ENCODE measurements around the gene MGLL.

MGLL gene

DNA sequence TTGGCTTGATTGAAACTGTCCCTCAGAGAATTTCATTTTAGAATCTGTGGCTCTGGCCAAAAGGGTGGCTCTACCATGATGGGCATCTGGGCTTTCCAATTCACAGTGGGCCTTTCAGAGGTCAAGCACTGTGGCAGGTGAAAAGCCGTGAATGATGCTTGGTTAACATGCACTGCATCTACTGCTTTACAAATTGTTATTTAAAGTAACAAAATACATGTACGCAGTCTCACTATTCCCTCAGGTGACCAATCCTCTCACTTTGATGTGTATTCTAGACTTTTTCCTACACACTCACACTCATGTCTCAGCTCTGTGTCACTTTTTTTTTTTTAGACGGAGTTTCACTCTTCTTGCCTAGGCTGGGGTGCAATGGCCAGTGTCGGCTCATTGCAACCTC is 70.5 kb downstream of the MGLL start:
- TF ChIP-seq FOXP2 (optimal IDR thresholded peaks at IDR 0.05; ENCODE audit: control extremely low read depth, extremely low read length, insufficient read depth): no peak
- no peak for TF ChIP-seq EZH2 (IDR thresholded peaks at IDR 0.05)
- no peak for TF ChIP-seq POLR2AphosphoS5 (IDR thresholded peaks at IDR 0.05; ENCODE audit: borderline replicate concordance, low read depth, low read length)
- Histone ChIP-seq H3K4me3 (no peak overlapping the region), H3K36me3 (ENCODE audit: insufficient read depth, low read length) (no peaks in the 10 kb centered on the region), H3K9me3 (ENCODE audit: low read depth, low read length) (no peaks in the 10 kb centered on the region), H3K9ac (ENCODE audit: insufficient read length) (no peak overlapping the region), H3K27ac (no peak overlapping the region)
- DNase-seq (ENCODE audit: low read depth, low spot score): no peak

DNA sequence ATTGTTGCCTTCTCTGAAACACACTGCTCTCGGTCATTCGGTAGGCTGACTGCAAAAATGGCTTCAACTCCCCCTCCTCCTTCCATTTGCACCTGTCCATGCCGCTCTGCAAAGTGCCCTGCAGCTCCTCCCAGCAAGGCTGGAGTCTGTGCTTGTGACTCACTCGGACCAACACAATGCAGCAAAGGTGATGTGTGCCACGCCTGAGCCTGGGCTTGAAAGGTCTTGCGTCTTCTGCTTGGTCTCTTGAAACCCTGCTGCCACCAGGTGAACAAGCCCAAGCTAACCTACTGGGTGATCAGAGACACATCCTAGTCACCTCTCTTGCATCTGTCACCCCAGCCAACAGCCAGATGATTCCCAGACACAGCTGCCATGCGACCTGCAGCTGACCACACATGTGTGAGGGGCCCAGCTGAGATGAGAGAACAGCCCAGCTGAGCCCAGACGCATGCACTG is 71.1 kb downstream of the MGLL start:
- Histone ChIP-seq H3K9me3 (ENCODE audit: low read depth, low read length) (no peaks in the 10 kb centered on the region), H3K4me3 (no peak overlapping the region), H3K9ac (ENCODE audit: insufficient read length) (no peak overlapping the region), H3K36me3 (ENCODE audit: insufficient read depth, low read length) (no peaks in the 10 kb centered on the region), H3K27ac (no peak overlapping the region)
- DNase-seq (ENCODE audit: low read depth, low spot score): no peak
- TF ChIP-seq POLR2AphosphoS5 (IDR thresholded peaks at IDR 0.05; ENCODE audit: borderline replicate concordance, low read depth, low read length) (no peak), FOXP2 (optimal IDR thresholded peaks at IDR 0.05; ENCODE audit: control extremely low read depth, extremely low read length, insufficient read depth) (no peak), EZH2 (IDR thresholded peaks at IDR 0.05) (no peak)

DNA sequence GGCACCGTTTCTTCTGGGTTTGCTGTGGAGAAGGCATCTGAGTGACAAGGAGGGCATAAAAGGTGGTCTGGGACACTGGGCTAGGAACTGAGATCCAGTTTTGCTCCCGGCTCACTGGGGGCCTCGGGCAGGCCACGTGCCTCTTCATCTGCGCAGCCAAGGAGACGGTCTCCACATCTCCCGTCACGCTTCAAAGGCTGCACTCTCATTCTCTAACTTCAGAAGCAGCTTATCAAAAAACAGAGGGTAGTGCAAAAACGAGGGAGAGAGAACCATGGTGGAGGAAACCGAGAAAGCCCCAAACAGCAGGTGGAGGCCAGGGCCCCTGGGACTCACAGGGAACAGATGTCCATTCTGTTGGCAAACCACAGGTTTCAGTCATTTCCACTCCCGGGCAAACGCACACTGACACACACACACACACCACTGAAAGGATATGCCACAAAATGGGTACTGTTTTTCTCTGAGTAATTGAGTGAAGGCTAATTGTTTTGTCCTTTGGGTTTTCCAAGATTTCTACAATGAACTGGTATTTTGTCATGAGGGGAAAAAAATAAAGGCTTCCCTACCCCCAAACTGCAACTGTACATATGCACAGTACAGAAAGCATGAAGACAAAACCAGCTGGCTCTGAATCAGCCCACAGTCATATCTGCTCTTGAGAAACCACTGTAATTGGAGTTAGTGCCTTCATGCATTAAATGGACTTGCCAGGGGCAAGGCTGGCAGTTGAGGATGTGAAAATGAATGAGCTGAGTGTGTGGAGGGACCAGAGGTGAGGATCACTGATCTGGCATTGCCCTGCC is 71.9 kb downstream of the MGLL start:
- Histone ChIP-seq H3K4me3 (no peak overlapping the region), H3K9me3 (ENCODE audit: low read depth, low read length) (no peaks in the 10 kb centered on the region), H3K27ac (no peak overlapping the region), H3K9ac (ENCODE audit: insufficient read length) (no peak overlapping the region), H3K36me3 (ENCODE audit: insufficient read depth, low read length) (no peaks in the 10 kb centered on the region)
- no peak for DNase-seq (ENCODE audit: low read depth, low spot score)
- TF ChIP-seq POLR2AphosphoS5 (IDR thresholded peaks at IDR 0.05; ENCODE audit: borderline replicate concordance, low read depth, low read length): no peak
- TF ChIP-seq EZH2 (IDR thresholded peaks at IDR 0.05): no peak
- TF ChIP-seq FOXP2 (optimal IDR thresholded peaks at IDR 0.05; ENCODE audit: control extremely low read depth, extremely low read length, insufficient read depth): no peak

DNA sequence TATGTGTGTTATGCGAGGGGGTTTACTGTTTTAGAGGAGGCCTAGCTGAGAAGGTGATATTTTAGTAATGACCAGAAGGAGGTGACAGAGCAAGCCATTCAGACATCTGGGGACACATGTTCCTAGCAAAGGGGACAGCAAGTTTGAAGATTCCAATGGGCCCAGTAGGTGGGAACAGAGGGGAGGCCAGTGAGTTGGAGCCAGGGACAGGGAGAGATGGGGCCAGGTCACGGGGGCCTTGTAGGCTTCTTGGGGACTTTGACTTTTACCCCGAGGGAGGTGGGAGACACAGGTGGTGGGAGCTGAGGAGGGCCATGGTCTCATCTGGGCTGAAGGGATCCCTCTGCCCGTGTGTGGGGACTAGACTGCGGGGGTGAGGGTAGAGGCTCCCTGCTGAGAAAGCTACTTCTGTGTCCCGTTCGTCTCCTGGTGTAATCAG is 72.5 kb downstream of the MGLL start:
- H3K27ac ChIP-seq: no peak overlapping the region
- TF ChIP-seq POLR2AphosphoS5 (IDR thresholded peaks at IDR 0.05; ENCODE audit: borderline replicate concordance, low read depth, low read length) (no peak), EZH2 (IDR thresholded peaks at IDR 0.05) (no peak), FOXP2 (optimal IDR thresholded peaks at IDR 0.05; ENCODE audit: control extremely low read depth, extremely low read length, insufficient read depth) (no peak)
- H3K9me3 ChIP-seq (ENCODE audit: low read depth, low read length): no peaks in the 10 kb centered on the region
- H3K36me3 ChIP-seq (ENCODE audit: insufficient read depth, low read length): no peaks in the 10 kb centered on the region
- no peak overlapping the region for H3K4me3 ChIP-seq
- DNase-seq (ENCODE audit: low read depth, low spot score): no peak
- no peak overlapping the region for H3K9ac ChIP-seq (ENCODE audit: insufficient read length)

DNA sequence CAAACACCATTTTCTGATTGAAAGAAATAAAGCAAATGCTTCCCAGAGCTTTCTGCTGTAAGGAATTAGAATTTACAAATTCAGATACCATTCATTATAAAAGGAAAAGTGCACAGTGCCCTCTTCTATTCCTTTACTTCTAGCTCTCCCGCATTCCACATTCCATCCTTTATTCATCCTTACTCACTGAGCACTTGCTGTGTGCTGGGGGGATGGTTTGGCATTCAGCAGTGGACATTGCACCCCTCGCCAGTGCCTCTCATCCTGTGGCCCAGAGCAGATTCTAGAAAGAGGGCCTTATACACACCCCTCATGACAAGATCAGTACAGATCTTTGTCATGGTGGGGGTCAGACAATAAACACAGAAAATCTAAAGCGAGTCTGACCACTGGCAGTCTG is 73.0 kb downstream of the MGLL start:
- DNase-seq (ENCODE audit: low read depth, low spot score): no peak
- Histone ChIP-seq H3K4me3 (no peak overlapping the region), H3K27ac (no peak overlapping the region), H3K36me3 (ENCODE audit: insufficient read depth, low read length) (no peaks in the 10 kb centered on the region), H3K9ac (ENCODE audit: insufficient read length) (no peak overlapping the region), H3K9me3 (ENCODE audit: low read depth, low read length) (no peaks in the 10 kb centered on the region)
- no peak for TF ChIP-seq FOXP2 (optimal IDR thresholded peaks at IDR 0.05; ENCODE audit: control extremely low read depth, extremely low read length, insufficient read depth)
- TF ChIP-seq EZH2 (IDR thresholded peaks at IDR 0.05): no peak
- TF ChIP-seq POLR2AphosphoS5 (IDR thresholded peaks at IDR 0.05; ENCODE audit: borderline replicate concordance, low read depth, low read length): no peak

DNA sequence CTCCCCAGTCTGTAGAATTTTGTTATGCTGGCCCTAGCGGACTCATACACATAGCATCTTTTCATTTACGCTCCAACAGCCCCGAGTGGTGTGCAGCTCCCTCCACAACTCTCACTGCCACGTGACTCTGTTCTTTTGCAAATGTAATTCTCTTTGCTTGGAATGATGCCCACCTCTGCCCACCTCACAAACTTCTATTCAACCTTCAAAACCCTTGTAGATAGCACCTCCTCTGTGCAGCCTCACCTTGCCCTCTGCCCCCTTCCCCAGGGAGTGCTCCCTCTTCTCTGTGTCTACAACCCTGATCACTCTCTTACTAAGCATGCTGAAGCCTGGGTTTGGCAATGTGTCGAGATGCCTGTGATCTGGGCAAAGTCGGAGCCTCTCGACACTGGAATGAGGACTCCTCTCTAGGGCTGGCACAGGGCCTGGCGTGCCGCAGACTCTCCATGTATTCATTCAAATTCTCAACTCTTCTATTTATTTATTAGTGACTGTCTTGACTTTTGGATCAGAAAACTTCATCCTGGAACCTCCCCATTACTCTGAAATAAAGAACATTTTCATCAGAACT is 73.5 kb downstream of the MGLL start:
- Histone ChIP-seq H3K9ac (ENCODE audit: insufficient read length) (no peak overlapping the region), H3K27ac (no peak overlapping the region)

DNA sequence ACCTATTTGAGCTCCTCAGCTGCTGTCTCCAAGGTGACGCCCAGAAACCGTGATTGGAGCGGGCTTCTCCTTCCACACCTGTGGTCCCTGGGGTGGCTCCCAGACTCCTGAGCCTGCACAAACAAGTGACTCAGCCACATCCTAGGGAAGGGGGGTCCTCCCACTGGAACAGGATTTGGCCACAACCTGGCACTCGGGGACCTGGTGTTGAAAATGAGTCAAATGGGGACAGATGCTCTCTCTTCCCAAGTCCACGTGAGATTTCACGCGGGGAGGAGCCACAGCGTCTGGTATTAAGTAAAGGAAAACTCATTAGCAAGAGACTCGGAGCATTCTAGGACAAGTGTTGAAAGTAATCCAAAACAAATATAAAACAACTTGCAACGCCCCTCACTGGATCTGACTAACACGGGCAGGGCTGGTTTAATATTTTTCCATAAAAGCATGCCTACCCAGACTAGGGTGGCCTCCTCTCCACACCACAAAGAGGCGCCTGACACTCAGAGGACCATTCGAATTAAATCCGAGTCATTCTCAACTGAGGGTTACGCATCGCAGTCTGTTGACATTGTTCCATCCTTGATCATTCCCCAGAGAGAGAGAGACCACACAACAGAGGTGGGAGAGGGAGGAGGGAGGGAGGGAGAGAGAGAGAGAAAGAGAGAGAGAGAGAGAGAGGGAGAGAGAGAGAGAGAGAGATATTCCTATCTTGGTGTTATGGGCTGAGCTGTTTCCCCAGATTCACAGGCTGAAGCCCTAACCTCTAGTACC is 74.4 kb downstream of the MGLL start:
- Histone ChIP-seq H3K4me3 (no peak overlapping the region), H3K9me3 (ENCODE audit: low read depth, low read length) (no peaks in the 10 kb centered on the region), H3K36me3 (ENCODE audit: insufficient read depth, low read length) (no peaks in the 10 kb centered on the region), H3K27ac (no peak overlapping the region), H3K9ac (ENCODE audit: insufficient read length) (no peak overlapping the region)
- TF ChIP-seq FOXP2 (optimal IDR thresholded peaks at IDR 0.05; ENCODE audit: control extremely low read depth, extremely low read length, insufficient read depth): no peak
- TF ChIP-seq POLR2AphosphoS5 (IDR thresholded peaks at IDR 0.05; ENCODE audit: borderline replicate concordance, low read depth, low read length): no peak
- TF ChIP-seq EZH2 (IDR thresholded peaks at IDR 0.05): no peak
- no peak for DNase-seq (ENCODE audit: low read depth, low spot score)

More for the DNA sequence above, 73.5 kb downstream of the MGLL start:
- Histone ChIP-seq H3K4me3 (no peak overlapping the region), H3K9me3 (ENCODE audit: low read depth, low read length) (no peaks in the 10 kb centered on the region), H3K36me3 (ENCODE audit: insufficient read depth, low read length) (no peaks in the 10 kb centered on the region)
- no peak for DNase-seq (ENCODE audit: low read depth, low spot score)
- TF ChIP-seq EZH2 (IDR thresholded peaks at IDR 0.05) (no peak), FOXP2 (optimal IDR thresholded peaks at IDR 0.05; ENCODE audit: control extremely low read depth, extremely low read length, insufficient read depth) (no peak), POLR2AphosphoS5 (IDR thresholded peaks at IDR 0.05; ENCODE audit: borderline replicate concordance, low read depth, low read length) (no peak)

DNA sequence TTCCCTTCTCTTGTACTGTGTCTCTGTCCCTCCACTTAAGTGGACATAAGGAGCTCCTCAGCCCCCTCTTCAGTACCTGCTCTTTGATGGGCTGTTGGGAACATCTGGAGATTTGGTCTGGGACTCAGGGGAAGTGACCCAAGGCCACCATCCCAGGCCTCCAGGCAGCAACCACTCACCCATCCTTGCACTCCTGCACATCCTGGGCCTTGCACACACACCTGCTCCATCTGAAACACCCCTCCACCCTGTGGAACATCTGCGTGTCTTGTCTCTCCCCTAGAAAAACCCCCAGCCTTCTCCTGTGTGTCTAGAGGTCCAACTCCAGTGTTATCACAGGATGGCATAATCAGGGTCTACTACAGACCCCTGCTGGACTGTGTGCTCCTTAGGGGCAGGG is 75.2 kb downstream of the MGLL start:
- no peak overlapping the region for H3K9ac ChIP-seq (ENCODE audit: insufficient read length)
- H3K27ac ChIP-seq: no peak overlapping the region
- TF ChIP-seq POLR2AphosphoS5 (IDR thresholded peaks at IDR 0.05; ENCODE audit: borderline replicate concordance, low read depth, low read length) (no peak), EZH2 (IDR thresholded peaks at IDR 0.05) (no peak), FOXP2 (optimal IDR thresholded peaks at IDR 0.05; ENCODE audit: control extremely low read depth, extremely low read length, insufficient read depth) (no peak)
- H3K36me3 ChIP-seq (ENCODE audit: insufficient read depth, low read length): no peaks in the 10 kb centered on the region
- H3K9me3 ChIP-seq (ENCODE audit: low read depth, low read length): no peaks in the 10 kb centered on the region
- DNase-seq (ENCODE audit: low read depth, low spot score): no peak
- no peak overlapping the region for H3K4me3 ChIP-seq

Measured in SK-N-MC (cell line).